ENCODE results near the gene PLEKHA6.
A peak's percentile ranks its signal among the peaks of the same experiment; 100 is the strongest.

Gene PLEKHA6

GRCh38 chr1:204288021-204288588, 71.6 kb downstream of the PLEKHA6 start:
- H3K27ac ChIP-seq (ENCODE audit: low read depth, low read length): no peak overlapping the region
- no peak for TF ChIP-seq EZH2phosphoT487 (IDR thresholded peaks at IDR 0.05; ENCODE audit: borderline replicate concordance, low read length)
- H3F3A ChIP-seq (ENCODE audit: control insufficient read depth, insufficient read depth): no peaks in the 10 kb centered on the region
- H3K9me2 ChIP-seq (replicated peaks; ENCODE audit: control insufficient read depth, low read length): no peaks in the 10 kb centered on the region
- H3K79me2 ChIP-seq (ENCODE audit: control insufficient read depth, low read length): no peaks in the 10 kb centered on the region
- no peak overlapping the region for H3K4me3 ChIP-seq (ENCODE audit: low read length)
- H3K36me3 ChIP-seq (ENCODE audit: control insufficient read depth, low read length): no peaks in the 10 kb centered on the region
- peaks cover 11% of the 10 kb centered on the region for H3K4me1 ChIP-seq (ENCODE audit: control insufficient read depth, low read length)
- H3K4me2 ChIP-seq (ENCODE audit: low read length): no peak overlapping the region
- H3K27me3 ChIP-seq (ENCODE audit: control insufficient read depth, low read length): peaks cover 61% of the 10 kb centered on the region
- no peaks in the 10 kb centered on the region for H3K9me3 ChIP-seq (ENCODE audit: control insufficient read depth, insufficient read depth, low read length)
- 0 out of 2 replicates have a peak, but pooled peaks cover 3% of the 10 kb centered on the region for H4K20me1 ChIP-seq (ENCODE audit: control insufficient read depth, insufficient read depth, low read depth, low read length)

- no peaks in the 10 kb centered on the region for H3F3A ChIP-seq (ENCODE audit: control insufficient read depth, insufficient read depth)
- no peaks in the 10 kb centered on the region for H3K9me2 ChIP-seq (replicated peaks; ENCODE audit: control insufficient read depth, low read length)
- no peaks in the 10 kb centered on the region for H3K36me3 ChIP-seq (ENCODE audit: control insufficient read depth, low read length)
- H4K20me1 ChIP-seq (ENCODE audit: control insufficient read depth, insufficient read depth, low read depth, low read length): 0 out of 2 replicates have a peak, but pooled peaks cover 3% of the 10 kb centered on the region
- TF ChIP-seq CTCF (IDR thresholded peaks at IDR 0.05; ENCODE audit: low read depth, low read length, poor library complexity, severe bottlenecking): no peak
- no peak for TF ChIP-seq EZH2phosphoT487 (IDR thresholded peaks at IDR 0.05; ENCODE audit: borderline replicate concordance, low read length)
- peaks cover 64% of the 10 kb centered on the region for H3K27me3 ChIP-seq (ENCODE audit: control insufficient read depth, low read length)
- H3K79me2 ChIP-seq (ENCODE audit: control insufficient read depth, low read length): no peaks in the 10 kb centered on the region
- no peaks in the 10 kb centered on the region for H3K9me3 ChIP-seq (ENCODE audit: control insufficient read depth, insufficient read depth, low read length)
- H3K4me2 ChIP-seq (ENCODE audit: low read length): no peak overlapping the region
- no peak overlapping the region for H3K27ac ChIP-seq (ENCODE audit: low read depth, low read length)
- H3K4me1 ChIP-seq (ENCODE audit: control insufficient read depth, low read length): peaks cover 11% of the 10 kb centered on the region
- H3K4me3 ChIP-seq (ENCODE audit: low read length): no peak overlapping the region
These were observed 72.2 kb downstream of the PLEKHA6 start for GRCh38 chr1:204287466-204287891.

- 0 out of 2 replicates have a peak, but pooled peaks cover 3% of the 10 kb centered on the region for H4K20me1 ChIP-seq (ENCODE audit: control insufficient read depth, insufficient read depth, low read depth, low read length)
- H3F3A ChIP-seq (ENCODE audit: control insufficient read depth, insufficient read depth): no peaks in the 10 kb centered on the region
- H3K27me3 ChIP-seq (ENCODE audit: control insufficient read depth, low read length): peaks cover 70% of the 10 kb centered on the region
- no peaks in the 10 kb centered on the region for H3K36me3 ChIP-seq (ENCODE audit: control insufficient read depth, low read length)
- no peak overlapping the region for H3K27ac ChIP-seq (ENCODE audit: low read depth, low read length)
- no peaks in the 10 kb centered on the region for H3K9me3 ChIP-seq (ENCODE audit: control insufficient read depth, insufficient read depth, low read length)
- H3K9me2 ChIP-seq (replicated peaks; ENCODE audit: control insufficient read depth, low read length): no peaks in the 10 kb centered on the region
- TF ChIP-seq EZH2phosphoT487 (IDR thresholded peaks at IDR 0.05; ENCODE audit: borderline replicate concordance, low read length) (no peak), CTCF (IDR thresholded peaks at IDR 0.05; ENCODE audit: low read depth, low read length, poor library complexity, severe bottlenecking) (no peak)
- no peaks in the 10 kb centered on the region for H3K79me2 ChIP-seq (ENCODE audit: control insufficient read depth, low read length)
- peaks cover 11% of the 10 kb centered on the region for H3K4me1 ChIP-seq (ENCODE audit: control insufficient read depth, low read length)
- no peak overlapping the region for H3K4me3 ChIP-seq (ENCODE audit: low read length)
- peak overlapping the region; percentile 37 for H3K4me2 ChIP-seq (ENCODE audit: low read length)
These were observed 72.8 kb downstream of the PLEKHA6 start for GRCh38 chr1:204286831-204287421.

- Histone ChIP-seq H3K4me3 (ENCODE audit: low read length) (no peak overlapping the region), H3K79me2 (ENCODE audit: control insufficient read depth, low read length) (no peaks in the 10 kb centered on the region), H3K9me3 (ENCODE audit: control insufficient read depth, insufficient read depth, low read length) (no peaks in the 10 kb centered on the region), H3K27me3 (ENCODE audit: control insufficient read depth, low read length) (peaks cover 72% of the 10 kb centered on the region), H3F3A (ENCODE audit: control insufficient read depth, insufficient read depth) (no peaks in the 10 kb centered on the region), H3K4me1 (ENCODE audit: control insufficient read depth, low read length) (peaks cover 11% of the 10 kb centered on the region), H3K9me2 (replicated peaks; ENCODE audit: control insufficient read depth, low read length) (no peaks in the 10 kb centered on the region), H3K36me3 (ENCODE audit: control insufficient read depth, low read length) (no peaks in the 10 kb centered on the region), H3K4me2 (ENCODE audit: low read length) (no peak overlapping the region; the same call in 1 of the 2 replicates), H3K27ac (ENCODE audit: low read depth, low read length) (no peak overlapping the region), H4K20me1 (ENCODE audit: control insufficient read depth, insufficient read depth, low read depth, low read length) (0 out of 2 replicates have a peak, but pooled peaks cover 3% of the 10 kb centered on the region)
- TF ChIP-seq CTCF (IDR thresholded peaks at IDR 0.05; ENCODE audit: low read depth, low read length, poor library complexity, severe bottlenecking) (no peak), EZH2phosphoT487 (IDR thresholded peaks at IDR 0.05; ENCODE audit: borderline replicate concordance, low read length) (no peak)
These were observed 73.4 kb downstream of the PLEKHA6 start for GRCh38 chr1:204286315-204286714.

Measured in DOHH2 (cell line).